Activated gamma-delta T cell treated with Interleukin-2 at 50 U/mL for 16 hours (primary cell): ENCODE measurements around the gene PCID2.
"Not testable (repeated sequence)": the region's sequence is repeated elsewhere in the genome, so short reads cannot be mapped to it uniquely, and the experiment has no call there.

Source experiments
- DNase-seq: peaks from one replicate; pipeline ENCODE4 v3.0.0-alpha.2; 2020

The PCID2 gene

DNA sequence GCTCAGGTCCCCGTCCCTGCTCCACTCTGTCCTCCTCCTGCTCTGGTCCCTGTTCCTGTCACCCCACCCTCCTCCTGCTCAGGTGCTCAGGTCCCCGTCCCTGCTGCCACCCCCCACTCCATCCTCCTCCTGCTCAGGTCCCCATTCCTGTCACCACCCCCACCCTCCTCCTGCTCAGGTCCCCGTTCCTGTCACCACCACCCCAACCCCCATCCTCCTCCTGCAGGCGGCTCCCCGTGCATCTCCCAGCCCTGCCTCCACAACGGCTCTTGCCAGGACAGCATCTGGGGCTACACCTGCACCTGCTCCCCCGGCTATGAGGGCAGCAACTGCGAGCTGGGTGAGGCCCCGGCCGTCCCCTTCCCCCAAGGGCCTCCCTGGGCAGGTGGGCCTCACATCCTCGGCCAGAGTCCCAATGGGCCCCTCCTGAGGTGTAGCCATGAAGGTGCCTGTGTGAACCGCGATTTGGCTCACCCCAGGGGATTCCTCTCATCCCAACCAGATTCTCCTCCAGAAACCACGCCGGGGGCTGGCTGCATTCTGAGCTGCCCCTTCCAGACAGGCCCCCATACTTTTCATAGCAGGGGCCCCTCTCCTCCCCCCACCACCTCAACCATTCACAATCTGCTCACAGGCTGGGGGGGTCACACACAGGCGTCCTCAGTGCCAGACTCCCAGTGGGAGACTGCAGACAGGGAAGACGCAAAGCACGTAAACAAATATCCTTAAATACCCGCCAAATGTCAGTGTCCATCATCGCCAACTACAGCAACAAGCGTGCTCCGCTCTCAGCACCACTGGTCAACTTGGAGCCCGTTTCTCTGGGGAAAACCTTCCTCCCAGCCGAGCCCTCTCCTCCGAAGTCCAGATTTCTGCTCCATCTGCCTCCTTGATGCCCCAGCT, 45.4 kb downstream of the PCID2 start:
- DNase-seq: no peak

GRCh38 chr13:113161975-113162374, 46.5 kb downstream of the PCID2 start:
- DNase-seq: not testable (repeated sequence)

DNA sequence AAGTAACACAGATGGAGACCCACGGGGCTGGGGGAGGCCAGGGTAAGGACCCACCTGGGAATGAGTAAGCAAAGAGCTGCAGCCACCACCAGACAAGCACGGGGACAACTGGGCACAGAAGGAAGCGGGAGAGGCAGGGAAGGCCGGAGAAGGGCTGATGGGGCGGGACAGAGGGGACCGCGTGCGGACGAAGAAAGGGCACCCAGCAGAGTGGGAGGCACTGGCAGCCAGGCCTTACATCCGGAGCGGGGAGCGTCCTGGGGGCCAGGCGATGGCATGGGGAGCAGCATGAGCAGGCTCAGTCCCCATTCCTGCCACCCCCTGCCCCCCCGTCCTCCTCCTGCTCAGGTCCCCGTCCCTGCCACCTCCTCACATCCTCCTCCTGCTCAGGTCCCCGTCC, 47.0 kb downstream of the PCID2 start:
- DNase-seq: no peak

DNA sequence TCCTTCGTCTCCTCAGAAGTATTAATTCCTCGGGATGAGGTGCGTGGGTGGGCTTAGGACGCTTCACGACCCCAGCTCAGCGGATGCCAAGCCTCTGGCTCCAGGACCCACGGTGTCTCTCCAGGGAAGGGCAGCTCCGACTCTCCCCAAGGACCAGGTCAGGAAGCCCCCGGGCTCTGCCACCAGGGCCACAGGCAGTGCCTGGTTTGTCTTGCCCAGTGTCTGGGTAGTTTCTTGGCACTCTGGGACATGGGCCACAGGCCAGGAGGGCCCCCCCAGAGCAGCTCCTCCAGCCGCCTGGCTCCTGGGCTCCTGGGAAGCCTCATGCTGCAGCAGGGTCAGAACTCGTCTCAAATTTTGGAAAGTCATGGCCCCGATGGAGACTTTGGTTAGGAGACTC, 47.5 kb downstream of the PCID2 start:
- DNase-seq: no peak

- no peak for DNase-seq
Measured at GRCh38 chr13:113159701-113160100, 48.8 kb downstream of the PCID2 start.

- DNase-seq: no peak
Measured at GRCh38 chr13:113158946-113159345, 49.5 kb downstream of the PCID2 start.

GRCh38 chr13:113157929-113158747, 50.3 kb downstream of the PCID2 start, which contains the start of gene PROZ:
TSS of gene PROZ (plus strand) at chr13:113158648. CDS start at chr13:113158661, 13 bp downstream.
- no peak for DNase-seq

DNA sequence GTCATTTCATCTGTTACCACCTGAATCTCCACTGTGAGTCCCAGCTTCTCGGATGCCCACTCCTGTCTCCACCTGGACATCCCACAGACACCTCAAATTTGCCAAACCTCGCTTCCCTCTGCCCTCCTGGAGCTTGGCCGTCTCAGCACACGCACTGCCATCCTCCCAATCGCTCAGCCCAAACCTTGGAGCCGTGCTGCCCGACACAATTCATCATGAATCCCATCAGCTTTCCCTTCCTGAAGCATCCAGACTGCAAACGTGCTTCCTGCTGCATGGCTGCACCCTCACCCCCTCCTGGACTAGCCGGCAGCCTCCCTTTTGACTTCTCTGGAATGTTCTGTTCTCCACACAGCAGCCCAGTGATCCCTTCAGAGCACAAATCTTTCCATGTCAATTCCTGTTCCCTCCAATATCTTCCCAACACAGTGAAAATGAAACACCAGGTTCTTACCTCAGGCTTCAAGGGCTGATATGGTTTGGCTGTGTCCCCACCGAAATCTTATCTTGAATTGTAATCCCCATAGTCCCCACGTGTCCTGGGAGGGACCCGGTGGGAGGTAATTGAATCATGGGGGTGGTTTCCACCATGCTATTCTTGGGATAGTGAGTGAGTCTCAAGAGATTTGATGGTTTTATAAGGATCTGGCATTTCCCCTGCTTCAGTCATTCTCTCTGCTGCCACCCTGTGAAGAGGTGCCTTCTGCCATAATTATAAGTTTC, 51.1 kb downstream of the PCID2 start:
- DNase-seq: no peak

DNA sequence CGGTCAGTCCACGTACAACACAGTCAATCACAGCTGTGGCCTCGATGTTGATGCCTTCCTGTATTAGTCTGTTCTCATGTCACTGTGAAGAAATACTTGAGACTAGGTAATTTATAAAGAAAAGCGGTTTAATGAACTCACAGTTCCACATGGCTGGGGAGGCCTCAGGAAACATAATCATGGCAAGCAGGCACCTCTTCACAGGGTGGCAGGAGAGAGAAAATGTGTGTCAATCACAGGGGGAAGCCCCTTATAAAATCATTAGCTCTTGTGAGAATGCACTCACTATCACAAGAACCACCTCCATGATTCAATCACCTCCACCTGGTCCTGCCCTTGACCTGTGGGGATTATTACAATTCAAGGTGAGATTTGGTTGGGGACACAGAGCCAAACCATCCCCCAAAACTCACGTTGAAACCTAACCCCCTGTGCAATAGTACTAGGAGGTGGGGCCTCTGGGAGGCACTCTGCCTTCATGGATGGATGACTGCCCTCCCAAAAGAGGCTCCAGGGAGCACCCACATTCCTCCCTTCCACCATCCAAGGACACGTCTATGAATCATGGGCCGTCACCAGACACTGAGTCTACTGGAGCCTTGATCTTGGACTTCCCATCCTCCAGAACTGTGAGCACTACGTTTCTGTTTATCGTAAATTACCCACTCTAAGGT, 52.4 kb downstream of the PCID2 start:
- no peak for DNase-seq

GRCh38 chr13:113155201-113155600, 53.3 kb downstream of the PCID2 start:
- no peak for DNase-seq

DNA sequence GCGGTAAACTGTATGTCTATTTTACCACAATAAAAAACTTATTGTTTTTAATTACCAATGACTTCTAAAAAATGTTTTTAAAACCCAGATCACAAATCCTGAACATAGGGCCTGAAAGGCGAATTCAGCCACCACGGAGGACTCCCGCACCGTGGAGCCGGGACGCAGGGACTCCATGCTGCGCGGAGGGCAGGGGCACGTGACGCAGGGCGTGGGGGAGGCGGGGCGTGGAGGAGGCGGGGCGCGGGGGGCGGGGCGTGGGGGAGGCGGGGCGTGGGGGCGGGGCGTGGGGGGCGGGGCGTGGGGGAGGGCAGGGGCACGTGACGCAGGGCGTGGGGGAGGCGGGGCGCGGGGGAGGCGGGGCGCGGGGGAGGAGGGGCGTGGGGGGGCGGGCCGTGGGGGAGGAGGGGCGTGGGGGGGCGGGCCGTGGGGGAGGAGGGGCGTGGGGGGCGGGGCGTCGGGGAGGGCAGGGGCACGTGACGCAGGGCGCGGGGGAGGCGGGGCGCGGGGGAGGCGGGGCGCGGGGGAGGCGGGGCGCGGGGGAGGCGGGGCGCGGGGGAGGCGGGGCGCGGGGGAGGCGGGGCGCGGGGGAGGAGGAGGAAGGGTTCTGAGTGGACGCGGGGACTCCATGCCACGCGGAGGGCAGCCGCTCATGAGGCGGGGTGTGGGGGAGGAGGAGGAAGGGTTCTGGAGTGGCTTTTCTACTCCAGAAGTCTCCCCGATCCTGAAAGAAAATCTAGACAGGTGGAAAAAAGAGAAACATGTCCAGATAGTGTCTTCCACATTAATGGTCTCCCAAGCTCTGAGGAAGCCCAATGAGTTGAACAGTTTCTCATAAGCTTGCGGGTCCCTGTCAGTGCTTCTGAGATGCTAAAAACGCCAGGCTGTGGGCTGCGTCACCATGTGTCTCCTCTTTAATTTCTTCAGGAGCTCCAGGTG, 54.4 kb downstream of the PCID2 start:
- peak; percentile 76 for DNase-seq

- no peak for DNase-seq
Measured at GRCh38 chr13:113152984-113153809, 55.3 kb downstream of the PCID2 start.

- no peak for DNase-seq
Measured at GRCh38 chr13:113152691-113152983, 55.8 kb downstream of the PCID2 start.

DNA sequence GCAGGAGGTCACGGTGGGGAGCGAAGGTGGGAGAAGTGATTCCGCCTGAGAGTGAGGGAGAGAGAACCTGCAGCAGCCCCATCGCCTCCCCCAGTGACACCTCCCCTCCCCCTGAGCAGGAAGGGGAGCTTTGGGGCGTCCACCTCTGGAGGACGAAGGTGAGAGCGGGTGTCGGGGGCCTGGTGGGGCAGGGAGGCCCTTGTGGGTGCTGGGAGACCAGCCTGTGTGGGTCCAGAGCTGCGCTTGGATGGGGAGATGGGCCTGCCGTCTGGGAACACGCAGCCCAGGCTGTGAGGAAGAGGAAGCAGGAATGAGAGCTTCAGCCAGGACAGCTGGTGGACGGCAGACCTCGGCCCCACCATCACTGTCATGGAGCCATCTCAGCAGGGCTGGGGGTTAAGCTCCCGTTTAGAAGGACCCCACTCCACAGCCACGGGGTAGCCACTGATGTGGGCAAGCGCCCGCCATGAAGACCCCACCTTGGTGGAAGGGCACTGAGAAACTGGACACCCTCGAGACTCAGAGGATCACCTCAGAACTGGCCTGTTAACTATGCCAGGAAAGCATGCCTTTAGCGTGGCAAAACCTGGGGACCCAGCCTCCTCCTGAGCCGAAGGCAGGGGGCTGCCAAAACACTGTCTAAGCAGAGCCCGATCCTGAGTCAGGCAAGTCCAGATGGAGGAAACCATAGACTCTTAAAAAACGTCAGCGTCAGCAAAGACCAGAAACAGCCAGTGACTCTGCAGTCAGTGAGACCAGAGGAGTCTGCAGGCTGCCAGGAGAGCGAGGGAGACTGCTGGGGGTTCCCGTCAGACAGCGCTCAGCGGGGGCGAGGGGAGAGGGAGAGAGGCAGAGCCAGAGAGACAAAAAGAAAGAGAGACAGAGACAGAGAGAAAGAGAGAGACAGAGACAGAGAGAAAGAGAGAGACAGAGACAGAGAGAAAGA, 56.5 kb downstream of the PCID2 start:
- DNase-seq: no peak

DNA sequence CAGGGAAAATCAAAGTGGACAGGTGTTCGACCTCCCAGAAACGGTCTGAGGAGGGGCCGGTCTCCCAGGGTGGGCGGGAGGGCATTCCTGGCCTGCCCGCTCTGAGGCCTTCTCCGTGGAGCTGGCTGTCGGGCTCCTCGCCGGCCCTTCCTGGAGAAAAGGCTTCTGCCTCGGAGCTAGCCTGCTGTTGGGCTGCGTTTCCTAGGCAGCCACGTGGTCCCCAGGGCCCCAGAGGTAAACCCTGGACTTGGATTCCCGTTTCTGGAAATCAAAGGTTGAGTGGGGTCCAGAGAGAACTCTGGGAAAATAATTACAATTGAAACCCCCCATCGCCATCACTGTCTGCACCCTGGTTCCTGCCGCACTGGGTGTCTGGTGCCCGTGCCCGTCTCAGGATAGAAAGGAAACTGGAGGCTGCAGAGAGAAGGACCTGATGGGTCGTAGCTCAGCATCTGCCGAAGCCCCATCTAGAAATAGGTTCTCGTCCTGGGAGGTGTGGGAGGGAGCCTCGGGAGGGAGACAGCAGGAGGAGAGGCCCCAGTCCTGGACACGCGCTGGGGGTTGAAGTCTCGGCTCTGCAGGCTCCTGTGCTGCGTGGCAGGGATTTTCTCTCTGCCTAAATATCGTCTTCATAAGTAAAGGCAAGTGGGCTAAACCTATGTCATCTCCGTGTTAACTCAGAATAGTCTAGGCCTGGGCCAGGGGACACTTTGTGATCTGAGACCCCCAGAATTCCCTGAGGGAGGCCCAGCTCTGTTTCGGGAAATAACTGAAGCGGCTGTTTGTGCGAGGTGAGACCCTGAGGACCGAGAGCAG, 57.7 kb downstream of the PCID2 start:
- DNase-seq: no peak

- DNase-seq: no peak
Measured at GRCh38 chr13:113149711-113150549, 58.5 kb downstream of the PCID2 start.

DNA sequence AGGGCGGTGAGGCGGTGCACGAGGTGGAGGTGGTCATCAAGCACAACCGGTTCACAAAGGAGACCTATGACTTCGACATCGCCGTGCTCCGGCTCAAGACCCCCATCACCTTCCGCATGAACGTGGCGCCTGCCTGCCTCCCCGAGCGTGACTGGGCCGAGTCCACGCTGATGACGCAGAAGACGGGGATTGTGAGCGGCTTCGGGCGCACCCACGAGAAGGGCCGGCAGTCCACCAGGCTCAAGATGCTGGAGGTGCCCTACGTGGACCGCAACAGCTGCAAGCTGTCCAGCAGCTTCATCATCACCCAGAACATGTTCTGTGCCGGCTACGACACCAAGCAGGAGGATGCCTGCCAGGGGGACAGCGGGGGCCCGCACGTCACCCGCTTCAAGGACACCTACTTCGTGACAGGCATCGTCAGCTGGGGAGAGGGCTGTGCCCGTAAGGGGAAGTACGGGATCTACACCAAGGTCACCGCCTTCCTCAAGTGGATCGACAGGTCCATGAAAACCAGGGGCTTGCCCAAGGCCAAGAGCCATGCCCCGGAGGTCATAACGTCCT, 59.4 kb downstream of the PCID2 start:
- no peak for DNase-seq
